Dedifferentiated amniotic fluid mesenchymal stem cell (primary cell): ENCODE results near the gene RPUSD4.
A peak's percentile ranks its signal among the peaks of the same experiment; 100 is the strongest.

ENCODE experiments used
- DNase-seq: peaks from one replicate; pipeline ENCODE4 v3.0.0-alpha.2; 2016; ENCODE audit errors: extremely low spot score

The RPUSD4 gene

GRCh38 chr11:126212089-126212660 is 725 bp upstream of the RPUSD4 start:
- no peak for DNase-seq

- no peak for DNase-seq
Measured at GRCh38 chr11:126210871-126211235, 597 bp downstream of the RPUSD4 start.

GRCh38 chr11:126207896-126208295 is 3.6 kb downstream of the RPUSD4 start:
- DNase-seq = no peak

GRCh38 chr11:126205359-126205758 is 6.1 kb downstream of the RPUSD4 start:
- no peak for DNase-seq

- no peak for DNase-seq
Measured at GRCh38 chr11:126202646-126203359, 8.6 kb downstream of the RPUSD4 start.

- DNase-seq = no peak
Measured at GRCh38 chr11:126198648-126199047, 12.8 kb downstream of the RPUSD4 start.

GRCh38 chr11:126197277-126197939 is 14.0 kb downstream of the RPUSD4 start:
- no peak for DNase-seq

- DNase-seq = no peak
Measured at GRCh38 chr11:126195119-126195518, 16.3 kb downstream of the RPUSD4 start.

- DNase-seq = peak; percentile 52
Measured at GRCh38 chr11:126194121-126194543, 17.3 kb downstream of the RPUSD4 start.

GRCh38 chr11:126193038-126193478 is 18.4 kb downstream of the RPUSD4 start:
- DNase-seq = no peak

GRCh38 chr11:126192361-126192760 is 19.1 kb downstream of the RPUSD4 start:
- DNase-seq = no peak

GRCh38 chr11:126191379-126192073 is 19.9 kb downstream of the RPUSD4 start:
- DNase-seq = no peak

GRCh38 chr11:126190792-126191191 is 20.7 kb downstream of the RPUSD4 start:
- no peak for DNase-seq

GRCh38 chr11:126189109-126189929 is 22.1 kb downstream of the RPUSD4 start:
- DNase-seq = no peak

GRCh38 chr11:126188332-126189108 is 22.9 kb downstream of the RPUSD4 start:
- DNase-seq = no peak

GRCh38 chr11:126186708-126187529 is 24.5 kb downstream of the RPUSD4 start:
- DNase-seq = no peak

- no peak for DNase-seq
Measured at GRCh38 chr11:126186025-126186698, 25.3 kb downstream of the RPUSD4 start.

- no peak for DNase-seq
Measured at GRCh38 chr11:126185259-126186024, 26.0 kb downstream of the RPUSD4 start.
